HG03064 (cell line): ENCODE data around the gene LUZP4.
"Not testable (repeated sequence)": the region's sequence is repeated elsewhere in the genome, so short reads cannot be mapped to it uniquely, and the experiment has no call there.

Source experiments
- ATAC-seq: cut with Tn5 transposase; IDR thresholded peaks from one replicate; pipeline ENCODE4 v1.9.1; 2021; ENCODE audit warnings: low read depth; ENCODE audit not compliant: unreplicated experiment

Gene LUZP4

GRCh38 chrX:115333446-115333845, 43.9 kb downstream of the LUZP4 start:
- ATAC-seq = no peak

- no peak for ATAC-seq
Measured at GRCh38 chrX:115337491-115338144, 48.1 kb downstream of the LUZP4 start.

- no peak for ATAC-seq
Measured at GRCh38 chrX:115339441-115340025, 50.0 kb downstream of the LUZP4 start.

GRCh38 chrX:115341421-115341820, 51.9 kb downstream of the LUZP4 start:
- no peak for ATAC-seq

- no peak for ATAC-seq
Measured at GRCh38 chrX:115344885-115345614, 55.5 kb downstream of the LUZP4 start.

GRCh38 chrX:115345615-115346014, 56.1 kb downstream of the LUZP4 start:
- ATAC-seq = no peak

GRCh38 chrX:115346738-115347137, 57.2 kb downstream of the LUZP4 start:
- not testable (repeated sequence) for ATAC-seq

GRCh38 chrX:115348446-115349225, 59.1 kb downstream of the LUZP4 start:
- ATAC-seq = no peak

- no peak for ATAC-seq
Measured at GRCh38 chrX:115350711-115351381, 61.3 kb downstream of the LUZP4 start.

GRCh38 chrX:115356369-115356768, 66.9 kb downstream of the LUZP4 start:
- no peak for ATAC-seq
